HEK293 (cell line): ENCODE data around the gene C5orf46.

ENCODE experiments used
- CTCF ChIA-PET: fragments of 350-600 bp; formaldehyde crosslinking; extraction: SDS; loops from one replicate; lab custom pipeline; 2021; ENCODE audit warnings: antibody characterized with exemption; lab: Yijun Ruan, JAX
- POLR2A ChIA-PET: fragments of 300-600 bp; formaldehyde crosslinking; extraction: SDS; loops from one replicate; lab custom pipeline; 2020; ENCODE audit warnings: antibody characterized with exemption, inconsistent platforms; lab: Yijun Ruan, JAX
- H3K27ac ChIP-seq: fragments of 200-500 bp; sonication (Bioruptor generic); 2 replicates; pipeline ENCODE4 v1.5.1; 2014; ENCODE audit warnings: low read depth, low read length, control low read depth, inconsistent platforms; ENCODE audit errors: extremely low read depth
- H3K36me3 ChIP-seq, 2 experiments: fragments of 200-500 bp in 1 of 2; sonication (Bioruptor generic) in 1 of 2; 1 replicate in 1 of 2; 2 replicates in 1 of 2; pipeline ENCODE4 v1.5.1; 2014 to 2017; ENCODE audit warnings: inconsistent platforms in 2 of 2, low read length in 2 of 2; ENCODE audit not compliant: control insufficient read depth in 2 of 2, insufficient read depth in 1 of 2
- H3K4me1 ChIP-seq: fragments of 200-500 bp; sonication (Bioruptor generic); 2 replicates; pipeline ENCODE4 v1.5.1; 2014; ENCODE audit warnings: mild to moderate bottlenecking, low read length, inconsistent platforms; ENCODE audit not compliant: control insufficient read depth, insufficient read depth
- H3K4me3 ChIP-seq: 2 replicates; pipeline ENCODE4 v1.5.1; 2011; ENCODE audit warnings: low read depth, mild to moderate bottlenecking, control low read depth, low read length, moderate library complexity
- H3K9me3 ChIP-seq: fragments of 200-500 bp; sonication (Bioruptor generic); 2 replicates; pipeline ENCODE4 v1.5.1; 2014; ENCODE audit warnings: low read depth, low read length, inconsistent platforms; ENCODE audit not compliant: control insufficient read depth, insufficient read depth
- GFI1B ChIP-seq: fragments of 450-650 bp; formaldehyde crosslinking; IDR thresholded peaks from 2 replicates; pipeline ENCODE4 v1.5.1; 2016; ENCODE audit warnings: missing biosample characterization, missing genetic modification characterization
- GLI2 ChIP-seq: fragments of 450-650 bp; formaldehyde crosslinking; IDR thresholded peaks from 2 replicates; pipeline ENCODE4; 2017; ENCODE audit warnings: missing biosample characterization, missing genetic modification characterization, low read depth, borderline replicate concordance
- HOXA7 ChIP-seq: sonication (generic); formaldehyde crosslinking; IDR thresholded peaks from 2 replicates; pipeline ENCODE4 v1.8.1; 2022; ENCODE audit warnings: missing genetic modification reagents, borderline replicate concordance
- KLF16 ChIP-seq: fragments of 450-650 bp; formaldehyde crosslinking; IDR thresholded peaks from 2 replicates; pipeline ENCODE4 v1.5.1; 2017; ENCODE audit warnings: missing biosample characterization, missing genetic modification characterization
- MZF1 ChIP-seq: fragments of 450-650 bp; formaldehyde crosslinking; IDR thresholded peaks from 2 replicates; pipeline ENCODE4 v1.5.1; 2017; ENCODE audit warnings: missing biosample characterization, missing genetic modification characterization, borderline replicate concordance
- SALL2 ChIP-seq: fragments of 450-650 bp; formaldehyde crosslinking; IDR thresholded peaks from 2 replicates; pipeline ENCODE4 v1.5.0; 2017; ENCODE audit warnings: missing biosample characterization, mild to moderate bottlenecking, missing genetic modification characterization, borderline replicate concordance
- SCRT2 ChIP-seq: fragments of 450-650 bp; formaldehyde crosslinking; IDR thresholded peaks from 2 replicates; pipeline ENCODE4 v1.5.1; 2016; ENCODE audit warnings: missing biosample characterization, missing genetic modification characterization
- WT1 ChIP-seq: fragments of 450-650 bp; formaldehyde crosslinking; IDR thresholded peaks from 2 replicates; pipeline ENCODE4 v1.5.1; 2016; ENCODE audit warnings: missing biosample characterization, missing genetic modification characterization
- YY1 ChIP-seq: fragments of 450-650 bp; formaldehyde crosslinking; IDR thresholded peaks from 2 replicates; pipeline ENCODE4 v1.5.1; 2018; ENCODE audit warnings: missing biosample characterization, missing genetic modification characterization
- ZBTB44 ChIP-seq: fragments of 450-650 bp; IDR thresholded peaks from 2 replicates; pipeline ENCODE4 v1.5.1; 2018; ENCODE audit warnings: missing biosample characterization, mild to moderate bottlenecking, missing genetic modification characterization
- ZBTB48 ChIP-seq: fragments of 450-650 bp; formaldehyde crosslinking; IDR thresholded peaks from 2 replicates; pipeline ENCODE4 v1.5.1; 2016; ENCODE audit warnings: missing biosample characterization, missing genetic modification characterization
- ZIC2 ChIP-seq: fragments of 450-650 bp; formaldehyde crosslinking; IDR thresholded peaks from 2 replicates; pipeline ENCODE4 v1.5.1; 2016; ENCODE audit warnings: missing biosample characterization, missing genetic modification characterization
- ZNF112 ChIP-seq: fragments of 450-650 bp; formaldehyde crosslinking; IDR thresholded peaks from 2 replicates; pipeline ENCODE4 v1.5.0; 2017; ENCODE audit warnings: missing biosample characterization, missing genetic modification characterization
- ZNF18 ChIP-seq: fragments of 450-650 bp; formaldehyde crosslinking; IDR thresholded peaks from 2 replicates; pipeline ENCODE4 v1.5.1; 2016; ENCODE audit warnings: missing biosample characterization, missing genetic modification characterization
- ZNF214 ChIP-seq: fragments of 450-650 bp; formaldehyde crosslinking; IDR thresholded peaks from 2 replicates; pipeline ENCODE4 v1.5.1; 2017; ENCODE audit warnings: missing biosample characterization, mild to moderate bottlenecking, missing genetic modification characterization, borderline replicate concordance
- ZNF391 ChIP-seq: fragments of 450-650 bp; formaldehyde crosslinking; IDR thresholded peaks from 2 replicates; pipeline ENCODE4 v1.5.1; 2016; ENCODE audit warnings: low read depth, missing biosample characterization, missing genetic modification characterization, borderline replicate concordance
- ZNF423 ChIP-seq: fragments of 450-650 bp; formaldehyde crosslinking; IDR thresholded peaks from 2 replicates; pipeline ENCODE4 v1.5.1; 2016; ENCODE audit warnings: missing biosample characterization, missing genetic modification characterization
- ZNF513 ChIP-seq: fragments of 450-650 bp; IDR thresholded peaks from 2 replicates; pipeline ENCODE4 v1.5.1; 2018; ENCODE audit warnings: missing biosample characterization, missing genetic modification characterization
- ZNF623 ChIP-seq: fragments of 450-650 bp; formaldehyde crosslinking; IDR thresholded peaks from 2 replicates; pipeline ENCODE4 v1.5.1; 2016; ENCODE audit warnings: missing biosample characterization, missing genetic modification characterization
- ZNF645 ChIP-seq: fragments of 450-650 bp; formaldehyde crosslinking; IDR thresholded peaks from 2 replicates; pipeline ENCODE4; 2016; ENCODE audit warnings: missing biosample characterization, missing genetic modification characterization
- ZNF664 ChIP-seq: fragments of 450-650 bp; formaldehyde crosslinking; IDR thresholded peaks from 2 replicates; pipeline ENCODE4 v1.5.1; 2016; ENCODE audit warnings: missing biosample characterization, missing genetic modification characterization
- ZNF768 ChIP-seq: fragments of 450-650 bp; formaldehyde crosslinking; IDR thresholded peaks from 2 replicates; pipeline ENCODE4 v1.5.1; 2018; ENCODE audit warnings: missing biosample characterization, mild to moderate bottlenecking, missing genetic modification characterization

C5orf46 gene

GRCh38 chr5:147855774-147856069 is 50.6 kb downstream of the C5orf46 start:
- Histone ChIP-seq H3K9me3 (no peaks in the 10 kb centered on the region), H3K27ac (no peak overlapping the region), H3K4me1 (no peaks in the 10 kb centered on the region), H3K4me3 (no peak overlapping the region), H3K36me3 (no peaks in the 10 kb centered on the region)
- ChIA-PET POLR2A (no interaction called here), CTCF (interaction anchor here (0.7 to 9.4 kb wide), 6 partner anchors 10 to 518 kb away, joined by 4 to 172 read pairs (median 9); no protein-coding TSS in a partner anchor)
- TF ChIP-seq ZNF423 (tag by site-specific recombination) (no peak), ZNF645 (tag by site-specific recombination) (no peak), ZNF623 (no peak), SCRT2 (tag by site-specific recombination) (no peak), KLF16 (tag by site-specific recombination) (no peak), GFI1B (tag by site-specific recombination) (no peak), HOXA7 (no peak)

GRCh38 chr5:147854894-147855773 is 51.2 kb downstream of the C5orf46 start:
- no peaks in the 10 kb centered on the region for H3K9me3 ChIP-seq
- ChIA-PET POLR2A (interaction anchor here (0.6 kb wide), 1 partner anchor 1487 kb away, joined by 4 read pairs; no protein-coding TSS in a partner anchor), CTCF (interaction anchor here (0.6 to 9.4 kb wide), 7 partner anchors 10 to 589 kb away, joined by 3 to 172 read pairs (median 6); no protein-coding TSS in a partner anchor)
- no peaks in the 10 kb centered on the region for H3K4me1 ChIP-seq
- no peaks in the 10 kb centered on the region for H3K36me3 ChIP-seq
- TF ChIP-seq SALL2 (no peak), ZBTB48 (tag by site-specific recombination) (no peak)
- no peak overlapping the region for H3K27ac ChIP-seq
- H3K4me3 ChIP-seq = no peak overlapping the region

GRCh38 chr5:147854331-147854730 is 52.0 kb downstream of the C5orf46 start:
- H3K27ac ChIP-seq = no peak overlapping the region
- no peaks in the 10 kb centered on the region for H3K36me3 ChIP-seq
- ChIA-PET POLR2A (interaction anchor here (0.6 kb wide), 1 partner anchor 1487 kb away, joined by 4 read pairs; no protein-coding TSS in a partner anchor), CTCF (interaction anchor here (0.7 to 9.4 kb wide), 3 partner anchors 79 to 269 kb away, joined by 3 to 172 read pairs (median 4); no protein-coding TSS in a partner anchor)
- H3K4me1 ChIP-seq = no peaks in the 10 kb centered on the region
- no peak for TF ChIP-seq ZNF112 (tag by site-specific recombination)
- TF ChIP-seq ZNF214 (tag by site-specific recombination) = no peak
- no peak for TF ChIP-seq MZF1
- no peak for TF ChIP-seq ZNF664
- no peak for TF ChIP-seq ZNF391
- H3K4me3 ChIP-seq = no peak overlapping the region
- no peaks in the 10 kb centered on the region for H3K9me3 ChIP-seq

GRCh38 chr5:147853372-147853987 is 52.9 kb downstream of the C5orf46 start:
- CTCF ChIA-PET = interaction anchor here (9.4 kb wide), 1 partner anchor 80 kb away, joined by 172 read pairs; no protein-coding TSS in a partner anchor
- TF ChIP-seq GLI2 (tag by site-specific recombination) (no peak), ZNF18 (tag by site-specific recombination) (no peak), YY1 (no peak), ZNF768 (tag by site-specific recombination) (no peak), ZNF513 (tag by site-specific recombination) (no peak), WT1 (tag by site-specific recombination) (no peak), ZBTB44 (tag by site-specific recombination) (no peak), ZIC2 (tag by site-specific recombination) (no peak)
- no peaks in the 10 kb centered on the region for H3K36me3 ChIP-seq
- H3K9me3 ChIP-seq = no peaks in the 10 kb centered on the region
- no peak overlapping the region for H3K27ac ChIP-seq
- no peak overlapping the region for H3K4me3 ChIP-seq
- no peaks in the 10 kb centered on the region for H3K4me1 ChIP-seq
- POLR2A ChIA-PET = no interaction called here
